ENCODE measurements around the gene TM6SF1. TPM values are rescaled to one million over a fixed set of nuclear protein-coding genes. Genes with fewer than 3 reads are reported as not detected.

Gene TM6SF1
- total and polyA plus RNA-seq, 2 of the 4 experiments (the other 2 are of a cell fraction) = 1.6 to 1.9 TPM

GRCh38 chr15:83088876-83089275 is 18.6 kb upstream of the TM6SF1 start:
- no TSS peak for BruUV-seq (replicated peaks)
- ChIA-PET CTCF (no interaction called here), POLR2A (ENCODE audit: unreplicated experiment) (no interaction called here)
- no peak overlapping the region for H2AK5ac ChIP-seq (ENCODE audit: low read depth, low read length)
- H3K9ac ChIP-seq (ENCODE audit: low read depth, low read length) = no peak overlapping the region
- H4K5ac ChIP-seq (ENCODE audit: low read depth, low read length) = no peak overlapping the region
- H3K27me3 ChIP-seq (ENCODE audit: control insufficient read depth, insufficient read depth, low read length) = peaks cover 4% of the 10 kb centered on the region; the same call in 1 of the 2 replicates
- no peak overlapping the region for H3K4me2 ChIP-seq (ENCODE audit: low read depth, low read length)
- no peak overlapping the region for H2AFZ ChIP-seq (replicated peaks; ENCODE audit: low read length, poor library complexity)
- H3K14ac ChIP-seq (replicated peaks; ENCODE audit: low read depth, low read length) = no peak overlapping the region
- H3K9me1 ChIP-seq (ENCODE audit: insufficient read depth, low read length) = no peaks in the 10 kb centered on the region
- ATAC-seq (ENCODE audit: low read depth) (no peak), DNase-seq (no peak)
- intact Hi-C loops (cut with micrococcal nuclease) (no loop called here), in situ Hi-C loops (cut with MboI; ENCODE audit: low sequenced_read_pairs) (no loop called here), dilution Hi-C loops (cut with HindIII; ENCODE audit: low sequenced_read_pairs, unreplicated experiment) (no loop called here)
- no peak overlapping the region for H4K91ac ChIP-seq (ENCODE audit: insufficient read depth, low read depth, low read length)
- H3K23ac ChIP-seq (ENCODE audit: low read depth, low read length) = no peak overlapping the region
- TF ChIP-seq CHD1 (IDR thresholded peaks at IDR 0.05; ENCODE audit: low read depth, low read length) (no peak), BHLHE40 (IDR thresholded peaks at IDR 0.05; ENCODE audit: low read depth, low read length) (no peak), MAZ (IDR thresholded peaks at IDR 0.05; ENCODE audit: borderline replicate concordance, low read depth, low read length) (no peak), RAD21 (IDR thresholded peaks at IDR 0.05; ENCODE audit: low read length) (no peak), RCOR1 (IDR thresholded peaks at IDR 0.05; ENCODE audit: insufficient replicate concordance, low read length) (no peak), SMC3 (IDR thresholded peaks at IDR 0.05; ENCODE audit: low read depth, low read length) (no peak), CEBPB (IDR thresholded peaks at IDR 0.05; ENCODE audit: low read depth, low read length) (no peak), MAFK (IDR thresholded peaks at IDR 0.05; ENCODE audit: low read depth, low read length) (no peak), NFE2L2 (IDR thresholded peaks at IDR 0.05; ENCODE audit: low read depth, low read length) (no peak), FOS (IDR thresholded peaks at IDR 0.05; ENCODE audit: low read depth, low read length) (no peak), RFX5 (IDR thresholded peaks at IDR 0.05; ENCODE audit: low read depth, low read length) (no peak), POLR2A (IDR thresholded peaks at IDR 0.05; ENCODE audit: low read depth, low read length) (no peak), MXI1 (IDR thresholded peaks at IDR 0.05; ENCODE audit: borderline replicate concordance, low read depth, low read length) (no peak), ELK1 (IDR thresholded peaks at IDR 0.05; ENCODE audit: borderline replicate concordance, low read depth, low read length) (no peak)
- TF ChIP-seq, protein P1, sequence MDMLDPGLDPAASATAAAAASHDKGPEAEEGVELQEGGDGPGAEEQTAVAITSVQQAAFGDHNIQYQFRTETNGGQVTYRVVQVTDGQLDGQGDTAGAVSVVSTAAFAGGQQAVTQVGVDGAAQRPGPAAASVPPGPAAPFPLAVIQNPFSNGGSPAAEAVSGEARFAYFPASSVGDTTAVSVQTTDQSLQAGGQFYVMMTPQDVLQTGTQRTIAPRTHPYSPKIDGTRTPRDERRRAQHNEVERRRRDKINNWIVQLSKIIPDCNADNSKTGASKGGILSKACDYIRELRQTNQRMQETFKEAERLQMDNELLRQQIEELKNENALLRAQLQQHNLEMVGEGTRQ (IDR thresholded peaks at IDR 0.05; ENCODE audit: low read depth, low read length) = no peak
- TF ChIP-seq, protein P2, sequence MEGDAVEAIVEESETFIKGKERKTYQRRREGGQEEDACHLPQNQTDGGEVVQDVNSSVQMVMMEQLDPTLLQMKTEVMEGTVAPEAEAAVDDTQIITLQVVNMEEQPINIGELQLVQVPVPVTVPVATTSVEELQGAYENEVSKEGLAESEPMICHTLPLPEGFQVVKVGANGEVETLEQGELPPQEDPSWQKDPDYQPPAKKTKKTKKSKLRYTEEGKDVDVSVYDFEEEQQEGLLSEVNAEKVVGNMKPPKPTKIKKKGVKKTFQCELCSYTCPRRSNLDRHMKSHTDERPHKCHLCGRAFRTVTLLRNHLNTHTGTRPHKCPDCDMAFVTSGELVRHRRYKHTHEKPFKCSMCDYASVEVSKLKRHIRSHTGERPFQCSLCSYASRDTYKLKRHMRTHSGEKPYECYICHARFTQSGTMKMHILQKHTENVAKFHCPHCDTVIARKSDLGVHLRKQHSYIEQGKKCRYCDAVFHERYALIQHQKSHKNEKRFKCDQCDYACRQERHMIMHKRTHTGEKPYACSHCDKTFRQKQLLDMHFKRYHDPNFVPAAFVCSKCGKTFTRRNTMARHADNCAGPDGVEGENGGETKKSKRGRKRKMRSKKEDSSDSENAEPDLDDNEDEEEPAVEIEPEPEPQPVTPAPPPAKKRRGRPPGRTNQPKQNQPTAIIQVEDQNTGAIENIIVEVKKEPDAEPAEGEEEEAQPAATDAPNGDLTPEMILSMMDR (conservative IDR thresholded peaks at IDR 0.05; ENCODE audit: low read depth, low read length) = no peak
- H3K79me1 ChIP-seq (ENCODE audit: low read depth in 1 of 2, low read length in 2 of 2) = no peaks in the 10 kb centered on the region
- H2BK120ac ChIP-seq (ENCODE audit: low read depth, low read length) = no peak overlapping the region
- H2BK20ac ChIP-seq (ENCODE audit: low read depth, low read length) = no peak overlapping the region
- H3K9me3 ChIP-seq (ENCODE audit: control insufficient read depth, insufficient read depth, low read length) = no peaks in the 10 kb centered on the region
- H3K4me1 ChIP-seq (ENCODE audit: control insufficient read depth, insufficient read depth, low read length) = no peaks in the 10 kb centered on the region
- H4K20me1 ChIP-seq (ENCODE audit: insufficient read depth, low read length) = no peaks in the 10 kb centered on the region
- H3K27ac ChIP-seq (ENCODE audit: insufficient read depth, low read length) = no peak overlapping the region
- H2AK9ac ChIP-seq (replicated peaks; ENCODE audit: low read depth, low read length, poor library complexity) = no peak overlapping the region
- H3K36me3 ChIP-seq (ENCODE audit: control insufficient read depth, insufficient read depth, low read length) = no peaks in the 10 kb centered on the region
- H3K56ac ChIP-seq (ENCODE audit: extremely low read depth, insufficient read depth, low read length) = no peak overlapping the region
- H2BK15ac ChIP-seq (ENCODE audit: low read depth, low read length) = no peak overlapping the region
- no peak overlapping the region for H3K4ac ChIP-seq (ENCODE audit: low read depth, low read length)
- H2BK5ac ChIP-seq (ENCODE audit: low read depth, low read length, poor library complexity, severe bottlenecking) = no peak overlapping the region
- no peak overlapping the region for H4K8ac ChIP-seq (ENCODE audit: low read depth in 2 of 2, low read length in 2 of 2)
- no CpG with 5 or more reads among the region's 2 CpGs for WGBS, 2 experiments (ENCODE audit: extremely low coverage in 2 of 2, insufficient read length in 1 of 2)
- H3K4me3 ChIP-seq (ENCODE audit: insufficient read depth, low read depth, low read length) = no peak overlapping the region
- no peak overlapping the region for H3K18ac ChIP-seq (ENCODE audit: low read depth, low read length)
